Stromal cell of bone marrow (primary cell): ENCODE results near the gene DNASE1L1.

Source experiments
- DNase-seq: peaks from one replicate; pipeline ENCODE4 v3.0.0-alpha.2; 2012; ENCODE audit warnings: low read depth

DNASE1L1 gene

GRCh38 chrX:154436374-154436982 lies 27.4 kb upstream of the DNASE1L1 start:
- no peak for DNase-seq

GRCh38 chrX:154435171-154435733 lies 26.2 kb upstream of the DNASE1L1 start:
- no peak for DNase-seq

GRCh38 chrX:154434394-154435168 lies 25.5 kb upstream of the DNASE1L1 start:
- DNase-seq: no peak

GRCh38 chrX:154433605-154434004 lies 24.6 kb upstream of the DNASE1L1 start:
- no peak for DNase-seq

GRCh38 chrX:154432210-154432609 lies 23.2 kb upstream of the DNASE1L1 start:
- no peak for DNase-seq

- no peak for DNase-seq
Measured at GRCh38 chrX:154431341-154431740, 22.3 kb upstream of the DNASE1L1 start.

- no peak for DNase-seq
Measured at GRCh38 chrX:154430916-154431315, 21.9 kb upstream of the DNASE1L1 start.

GRCh38 chrX:154430479-154430878 lies 21.4 kb upstream of the DNASE1L1 start:
- DNase-seq: no peak

GRCh38 chrX:154429711-154430110 lies 20.7 kb upstream of the DNASE1L1 start:
- DNase-seq: no peak

GRCh38 chrX:154428176-154429171 lies 19.4 kb upstream of the DNASE1L1 start, which contains the start of gene ATP6AP1:
ATP6AP1 (plus strand) TSS chrX:154428677; CDS start chrX:154428693, 16 bp downstream.
- DNase-seq: peak; percentile 85

- no peak for DNase-seq
Measured at GRCh38 chrX:154426916-154427770, 18.1 kb upstream of the DNASE1L1 start.

GRCh38 chrX:154420402-154420756 lies 11.3 kb upstream of the DNASE1L1 start:
- DNase-seq: no peak

GRCh38 chrX:154419688-154420401 lies 10.8 kb upstream of the DNASE1L1 start:
- DNase-seq: no peak

- no peak for DNase-seq
Measured at GRCh38 chrX:154419189-154419588, 10.1 kb upstream of the DNASE1L1 start.

GRCh38 chrX:154417157-154417556 lies 8.1 kb upstream of the DNASE1L1 start:
- DNase-seq: no peak

GRCh38 chrX:154413142-154413541 lies 4.1 kb upstream of the DNASE1L1 start:
- DNase-seq: no peak

- no peak for DNase-seq
Measured at GRCh38 chrX:154412468-154412867, 3.4 kb upstream of the DNASE1L1 start.

GRCh38 chrX:154411981-154412340 lies 2.9 kb upstream of the DNASE1L1 start:
- peak; percentile 33 for DNase-seq

- no peak for DNase-seq
Measured at GRCh38 chrX:154408659-154409221, 314 bp downstream of the DNASE1L1 start.

GRCh38 chrX:154404625-154405192 lies 4.3 kb downstream of the DNASE1L1 start:
- DNase-seq: no peak
